Cardiac fibroblast (primary cell): ENCODE measurements around the gene HEXIM1.

ENCODE experiments used
- DNase-seq, 2 donors: peaks; one replicate each; pipeline versions ENCODE4 v3.0.0 to v3.0.0-alpha.2; 2010; ENCODE audit warnings: low read depth in 2 of 2
- H3K4me3 ChIP-seq, 2 donors: replicated peaks in 1 of 2; 1 replicate in 1 of 2; 2 replicates in 1 of 2; pipeline ENCODE4 v1.5.1; 2011; ENCODE audit warnings: low read depth in 2 of 2, low read length in 2 of 2, mild to moderate bottlenecking in 2 of 2, moderate library complexity in 1 of 2
- TF ChIP-seq, protein P1 (sequence below): IDR thresholded peaks from one replicate; pipeline ENCODE4 v1.5.1; 2011; ENCODE audit warnings: low read depth, mild to moderate bottlenecking, low read length, inconsistent platforms

The HEXIM1 gene

GRCh38 chr17:45155029-45155428, 6.8 kb downstream of the HEXIM1 start:
- DNase-seq: no peak
- H3K4me3 ChIP-seq: no peak overlapping the region
- TF ChIP-seq, protein P1, sequence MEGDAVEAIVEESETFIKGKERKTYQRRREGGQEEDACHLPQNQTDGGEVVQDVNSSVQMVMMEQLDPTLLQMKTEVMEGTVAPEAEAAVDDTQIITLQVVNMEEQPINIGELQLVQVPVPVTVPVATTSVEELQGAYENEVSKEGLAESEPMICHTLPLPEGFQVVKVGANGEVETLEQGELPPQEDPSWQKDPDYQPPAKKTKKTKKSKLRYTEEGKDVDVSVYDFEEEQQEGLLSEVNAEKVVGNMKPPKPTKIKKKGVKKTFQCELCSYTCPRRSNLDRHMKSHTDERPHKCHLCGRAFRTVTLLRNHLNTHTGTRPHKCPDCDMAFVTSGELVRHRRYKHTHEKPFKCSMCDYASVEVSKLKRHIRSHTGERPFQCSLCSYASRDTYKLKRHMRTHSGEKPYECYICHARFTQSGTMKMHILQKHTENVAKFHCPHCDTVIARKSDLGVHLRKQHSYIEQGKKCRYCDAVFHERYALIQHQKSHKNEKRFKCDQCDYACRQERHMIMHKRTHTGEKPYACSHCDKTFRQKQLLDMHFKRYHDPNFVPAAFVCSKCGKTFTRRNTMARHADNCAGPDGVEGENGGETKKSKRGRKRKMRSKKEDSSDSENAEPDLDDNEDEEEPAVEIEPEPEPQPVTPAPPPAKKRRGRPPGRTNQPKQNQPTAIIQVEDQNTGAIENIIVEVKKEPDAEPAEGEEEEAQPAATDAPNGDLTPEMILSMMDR: no peak

DNA sequence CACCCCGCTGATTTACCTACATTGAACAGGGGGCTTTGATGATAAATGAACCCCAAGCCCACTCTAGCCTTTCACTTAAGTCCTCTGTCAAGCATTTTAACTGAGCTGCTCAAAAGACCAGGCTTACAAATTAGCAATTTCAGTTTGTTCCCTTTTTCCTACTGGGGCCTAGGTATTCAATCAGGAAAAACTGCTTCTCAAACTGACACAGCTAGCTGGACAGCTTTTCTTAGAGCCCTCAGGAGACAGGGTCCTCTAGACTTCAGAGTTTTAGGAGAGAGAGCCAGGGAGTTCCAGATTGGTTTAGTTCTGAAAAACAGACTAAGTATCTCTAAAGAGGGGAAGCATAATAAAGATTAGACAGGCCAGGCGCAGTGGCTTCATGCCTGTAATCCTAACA, 7.2 kb downstream of the HEXIM1 start:
- no peak for DNase-seq
- no peak overlapping the region for H3K4me3 ChIP-seq
- TF ChIP-seq, protein P1: no peak

DNA sequence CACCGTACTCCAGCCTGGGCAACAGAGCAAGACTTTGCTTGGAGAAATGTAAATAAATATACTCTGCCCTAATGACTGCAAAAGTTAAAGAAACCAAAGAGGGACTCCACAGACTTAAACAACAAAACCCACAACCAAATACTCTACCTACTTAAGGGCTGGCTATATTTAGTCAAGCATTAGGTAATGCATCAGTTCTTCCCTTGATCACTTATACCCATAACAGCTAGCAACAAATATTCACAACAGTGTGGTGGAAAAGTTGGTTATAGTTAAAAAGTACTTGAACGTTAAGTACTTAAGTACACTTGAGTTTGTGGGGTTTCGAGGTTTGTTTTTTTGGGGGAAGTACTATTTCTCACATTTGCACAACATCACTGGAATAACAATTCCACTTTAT, 8.0 kb downstream of the HEXIM1 start:
- TF ChIP-seq, protein P1: no peak
- no peak for DNase-seq
- H3K4me3 ChIP-seq: no peak overlapping the region

GRCh38 chr17:45160447-45161287, 12.4 kb downstream of the HEXIM1 start:
- TF ChIP-seq, protein P1: no peak
- DNase-seq: peak; percentile 63 to 80
- H3K4me3 ChIP-seq: peak overlapping the region; percentile 94 to 96

DNA sequence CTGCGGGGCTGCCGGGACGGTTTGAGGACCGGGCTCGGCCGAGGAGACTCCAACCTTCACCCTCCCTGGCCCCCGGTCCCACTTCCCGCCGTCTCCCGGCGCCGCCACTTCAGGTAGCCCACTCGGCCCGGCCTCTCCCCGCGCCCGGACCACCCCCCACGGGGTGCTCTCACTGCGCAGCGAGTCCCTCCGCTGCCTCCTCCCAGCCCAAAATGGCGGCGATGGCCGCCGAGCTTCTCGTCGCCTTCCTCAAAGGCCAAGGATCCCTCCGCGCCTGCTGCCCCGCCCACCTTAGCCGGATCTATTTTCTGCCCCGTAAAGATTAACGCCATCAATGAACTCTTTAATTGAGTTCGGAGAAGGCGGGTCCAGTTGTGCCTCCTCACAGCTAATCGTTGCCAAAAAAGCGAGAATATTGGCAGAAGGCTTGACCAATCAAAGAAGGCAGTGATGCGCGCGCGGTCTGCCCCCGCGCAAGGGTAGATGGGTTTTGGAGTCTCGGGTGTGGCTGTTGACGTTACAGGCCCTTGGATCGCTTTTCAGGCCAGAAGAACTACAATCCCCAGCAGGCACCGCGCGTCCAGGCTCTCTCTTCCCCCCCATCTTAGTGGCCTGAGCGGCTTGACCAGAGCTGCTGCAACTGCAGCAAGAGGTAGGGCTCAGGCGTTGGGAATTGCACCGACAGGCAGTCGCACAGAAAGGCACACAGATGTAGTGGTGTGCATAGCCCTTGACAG, 13.2 kb downstream of the HEXIM1 start, which contains the start of gene HEXIM2:
Gene HEXIM2 (plus strand): TSS at position 588 of the 737 bp plus-strand sequence. CDS start 919 bp downstream, outside the sequence.
- TF ChIP-seq, protein P1: no peak
- DNase-seq: peak; percentile 100
- H3K4me3 ChIP-seq: peak within 1 kb of the TSS; percentile 94 to 96

DNA sequence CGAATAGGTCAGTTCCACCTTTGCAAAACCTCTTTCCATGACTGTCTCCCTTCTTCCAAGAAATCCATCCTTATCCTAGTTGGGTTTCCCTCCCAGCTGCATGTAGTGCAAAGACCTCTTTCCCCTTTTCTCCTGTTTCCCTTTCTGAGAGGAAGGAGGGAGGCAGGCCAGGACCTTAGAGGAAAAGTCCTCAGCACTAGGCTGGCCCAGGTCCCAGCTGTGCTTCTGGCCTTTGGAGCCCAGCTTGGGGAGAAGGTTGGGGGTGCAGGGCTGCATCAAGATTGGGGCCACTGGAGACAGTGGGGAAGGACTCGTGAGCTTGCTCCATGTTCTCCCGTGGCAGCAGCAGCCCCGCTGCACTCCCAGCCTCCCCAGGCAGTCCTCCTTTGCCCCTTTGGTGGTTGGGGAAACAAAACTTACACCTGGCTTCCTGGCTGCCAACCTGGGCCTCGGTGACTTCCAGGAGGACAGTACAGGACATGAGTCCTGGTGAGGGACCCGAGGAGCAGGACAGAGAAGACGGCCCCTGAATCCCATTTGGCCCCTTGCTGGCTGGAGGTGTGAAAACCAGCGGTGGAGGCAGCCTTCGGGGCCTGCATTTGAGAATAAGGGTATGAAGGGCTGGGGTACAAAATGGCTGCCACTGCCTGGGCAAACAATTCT, 13.9 kb downstream of the HEXIM1 start:
- TF ChIP-seq, protein P1: no peak
- no peak for DNase-seq
- peak overlapping the region; percentile 24 to 32 for H3K4me3 ChIP-seq
